HG02938 (cell line): ENCODE data around the gene RPL19.

Experiments used
- ATAC-seq: cut with Tn5 transposase; IDR thresholded peaks from one replicate; pipeline ENCODE4 v1.9.1; 2021; ENCODE audit warnings: mild to moderate bottlenecking, moderate library complexity; ENCODE audit not compliant: unreplicated experiment

Gene RPL19

GRCh38 chr17:39222866-39223834, 23.1 kb downstream of the RPL19 start:
- no peak for ATAC-seq

DNA sequence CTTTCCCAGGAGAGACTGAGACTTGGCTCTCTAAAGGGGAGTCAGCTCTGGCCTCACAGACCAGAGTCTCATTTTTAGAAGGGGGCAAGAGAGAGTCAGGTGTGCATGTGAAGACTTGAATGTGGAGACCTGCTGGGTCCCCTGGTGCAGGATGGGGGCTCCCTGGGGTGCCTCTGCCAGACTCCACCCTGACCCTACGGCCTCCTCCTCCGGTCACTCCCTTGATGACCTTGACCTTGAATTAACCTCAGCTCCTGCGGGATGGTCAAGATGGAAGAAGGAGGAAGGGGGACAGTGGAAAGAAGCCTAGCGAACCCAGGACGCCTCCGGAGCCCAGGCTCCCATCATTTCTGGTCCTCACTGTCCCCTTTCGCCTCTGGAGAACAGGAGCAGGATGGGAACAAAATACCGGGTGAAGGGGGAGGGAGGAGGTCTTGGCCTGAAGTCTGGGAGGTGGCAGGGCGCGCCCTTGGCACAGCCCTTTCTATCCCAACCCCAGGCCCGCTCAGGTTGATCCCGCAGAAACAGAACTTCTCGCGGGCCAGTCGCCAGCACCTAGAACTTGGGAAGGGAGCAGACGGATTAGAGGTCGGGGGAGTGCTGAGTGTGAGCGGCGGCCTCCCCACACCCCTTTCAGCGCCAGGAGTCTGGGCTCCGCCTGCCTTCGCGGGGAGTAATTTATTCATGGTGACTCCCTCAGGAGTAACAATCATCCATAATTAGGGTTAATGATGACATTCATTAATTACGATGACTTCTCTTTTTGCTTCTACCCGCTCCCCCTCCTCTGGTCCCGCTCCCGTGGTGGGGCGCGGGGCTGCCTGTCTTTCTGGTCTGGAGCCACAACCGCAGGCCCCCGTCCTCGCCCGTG, 24.1 kb downstream of the RPL19 start:
- ATAC-seq = no peak

DNA sequence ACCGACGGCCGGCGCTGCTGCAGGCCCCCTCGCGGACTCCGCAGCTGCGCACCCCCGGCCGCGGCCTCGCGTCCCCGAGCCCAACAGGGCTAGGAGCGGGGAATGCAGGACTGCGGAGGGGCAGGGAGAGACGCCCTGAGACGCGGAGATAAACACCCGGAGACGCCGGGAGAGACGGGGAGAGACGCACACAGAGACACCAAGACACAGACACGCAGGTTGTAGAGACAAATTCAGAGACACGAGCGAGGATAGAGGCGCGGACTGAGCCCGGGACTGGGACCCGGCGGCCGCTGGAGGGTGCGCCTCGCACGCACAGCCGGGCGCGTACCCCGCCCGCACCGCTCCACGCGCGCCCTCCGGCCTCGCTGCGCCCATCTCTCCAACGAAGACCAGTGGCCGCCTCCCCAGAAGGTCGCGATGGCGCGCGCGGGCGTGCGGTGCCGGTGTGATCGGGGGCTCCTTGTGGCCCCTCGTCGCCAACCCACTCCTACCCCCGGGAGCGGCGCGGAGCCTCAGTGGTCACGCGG, 24.8 kb downstream of the RPL19 start:
- ATAC-seq = no peak

- no peak for ATAC-seq
Observed at GRCh38 chr17:39225308-39225958, 25.4 kb downstream of the RPL19 start, which contains the start of gene STAC2. TSS of gene STAC2 (minus strand) at chr17:39225945. CDS start at chr17:39225502, 443 bp downstream.

GRCh38 chr17:39225959-39226683, 26.0 kb downstream of the RPL19 start:
- no peak for ATAC-seq

GRCh38 chr17:39227364-39227919, 27.4 kb downstream of the RPL19 start:
- ATAC-seq = no peak

DNA sequence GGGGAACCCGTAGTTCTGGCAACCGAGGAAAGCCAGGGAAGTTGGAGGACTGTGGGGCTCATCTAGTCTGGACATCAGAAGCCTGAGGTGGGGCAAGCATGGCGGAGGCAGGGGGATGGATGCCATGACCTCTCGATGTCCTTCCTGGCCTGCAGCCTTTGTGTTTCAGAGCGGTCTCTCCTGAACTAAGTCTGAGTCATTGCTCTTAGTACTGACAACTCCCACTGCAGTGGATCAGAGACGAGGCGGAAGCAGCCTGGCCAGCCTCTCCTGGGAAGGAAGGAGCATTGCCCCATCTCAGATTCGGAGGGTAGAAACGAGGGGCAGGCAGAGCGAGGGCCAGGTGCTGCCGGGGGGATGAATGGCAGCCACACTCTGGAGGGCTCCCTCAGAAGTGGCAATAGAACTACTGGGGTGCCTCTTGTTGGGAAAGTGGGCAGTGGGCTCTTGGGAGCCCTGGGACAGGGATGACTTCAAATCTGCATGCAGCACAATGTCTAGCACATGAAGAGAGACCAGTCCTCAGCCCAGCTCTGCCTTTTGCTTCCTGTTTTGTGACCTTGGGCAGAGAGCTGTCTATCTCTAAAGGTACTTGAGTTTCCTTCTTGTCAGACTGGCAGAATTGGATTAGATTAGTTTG, 29.3 kb downstream of the RPL19 start:
- no peak for ATAC-seq

DNA sequence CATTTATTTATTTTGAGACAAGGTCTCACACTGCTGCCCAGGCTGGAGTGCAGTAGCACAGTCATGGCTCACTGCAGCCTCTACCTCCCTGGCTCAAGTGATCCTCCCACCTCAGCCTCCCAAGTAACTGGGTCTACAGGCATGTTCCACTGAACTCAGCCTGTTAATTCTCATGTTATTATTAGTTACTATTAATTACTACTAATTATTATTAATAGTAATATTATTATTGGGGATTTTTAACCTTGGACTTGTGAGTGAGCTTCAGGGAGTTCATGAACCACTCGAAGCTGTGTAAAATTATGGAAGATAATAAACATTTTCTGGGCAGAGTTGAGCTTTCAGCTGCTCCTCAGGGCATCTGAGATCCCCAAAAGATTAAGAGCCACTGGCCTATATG, 30.3 kb downstream of the RPL19 start:
- ATAC-seq = no peak

DNA sequence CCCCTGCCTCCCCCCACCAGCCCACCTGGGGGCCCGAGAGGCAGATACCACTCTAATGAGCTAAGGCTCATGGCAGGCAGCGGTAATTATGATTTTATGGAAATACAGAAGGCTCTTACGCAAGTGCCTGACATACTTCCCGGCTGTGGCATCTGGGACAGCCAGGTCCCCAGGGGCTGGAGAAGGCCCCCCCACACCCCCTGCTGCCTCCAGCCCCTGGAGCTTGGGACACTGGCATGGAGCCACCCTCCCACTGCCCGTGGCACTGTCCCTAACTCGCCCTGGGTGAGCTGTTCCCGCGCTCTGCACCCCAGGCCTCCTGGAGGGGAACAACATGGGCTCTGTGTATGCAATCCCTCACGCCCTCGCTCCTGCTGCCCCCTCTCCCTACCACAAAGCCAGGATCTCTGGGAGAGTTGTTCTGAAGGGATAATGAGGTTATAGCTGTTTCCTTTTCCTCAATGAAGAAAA, 31.0 kb downstream of the RPL19 start:
- no peak for ATAC-seq

DNA sequence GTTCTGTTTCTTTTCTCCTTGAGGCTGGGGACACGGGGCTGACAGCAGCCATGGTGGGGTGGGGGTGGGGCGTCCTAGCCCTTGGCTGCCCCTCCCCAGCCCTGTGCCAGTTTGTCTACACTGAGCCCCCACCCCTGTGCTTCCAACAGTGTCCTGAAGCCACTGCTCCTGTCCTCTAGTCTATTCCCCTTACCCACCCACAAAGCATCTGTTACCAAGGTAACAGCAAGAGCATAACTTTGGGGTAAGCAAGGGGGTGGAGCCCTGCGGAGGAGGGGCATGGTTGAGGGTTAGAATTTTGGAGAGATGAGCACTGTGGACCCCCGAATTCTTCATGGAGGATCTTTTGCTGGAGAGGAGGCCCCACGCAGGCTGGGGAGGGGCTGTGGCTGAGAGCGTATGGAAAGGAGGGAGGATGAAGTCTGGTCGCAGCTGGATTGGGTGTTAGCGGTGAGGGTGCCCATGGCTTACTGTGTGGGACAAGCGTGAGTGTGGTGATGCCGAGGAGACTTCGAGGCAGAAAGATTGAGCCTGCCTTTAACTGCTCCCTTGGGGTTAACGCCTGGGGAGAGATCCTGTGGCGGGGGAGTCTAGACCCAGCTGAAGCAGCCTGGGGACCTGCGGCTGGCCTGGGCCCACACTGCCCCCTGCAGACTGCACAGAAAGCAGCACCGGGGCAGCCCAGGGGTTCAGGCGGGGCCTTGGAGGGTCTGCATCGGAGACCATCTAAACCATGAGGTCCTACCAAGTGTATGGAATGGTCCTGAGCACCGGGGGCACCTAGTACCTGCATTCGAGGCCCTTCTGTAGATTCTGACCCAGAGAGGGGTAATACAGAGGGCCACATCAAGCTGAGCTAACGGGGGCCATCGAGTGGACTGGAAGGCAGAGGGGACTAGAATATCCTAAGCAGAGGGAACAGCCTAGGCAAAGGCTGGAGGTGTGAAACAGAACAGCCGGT, 31.8 kb downstream of the RPL19 start:
- ATAC-seq = no peak

GRCh38 chr17:39235555-39236449, 35.7 kb downstream of the RPL19 start:
- ATAC-seq = no peak

- no peak for ATAC-seq
Observed at GRCh38 chr17:39236450-39236927, 36.4 kb downstream of the RPL19 start.

DNA sequence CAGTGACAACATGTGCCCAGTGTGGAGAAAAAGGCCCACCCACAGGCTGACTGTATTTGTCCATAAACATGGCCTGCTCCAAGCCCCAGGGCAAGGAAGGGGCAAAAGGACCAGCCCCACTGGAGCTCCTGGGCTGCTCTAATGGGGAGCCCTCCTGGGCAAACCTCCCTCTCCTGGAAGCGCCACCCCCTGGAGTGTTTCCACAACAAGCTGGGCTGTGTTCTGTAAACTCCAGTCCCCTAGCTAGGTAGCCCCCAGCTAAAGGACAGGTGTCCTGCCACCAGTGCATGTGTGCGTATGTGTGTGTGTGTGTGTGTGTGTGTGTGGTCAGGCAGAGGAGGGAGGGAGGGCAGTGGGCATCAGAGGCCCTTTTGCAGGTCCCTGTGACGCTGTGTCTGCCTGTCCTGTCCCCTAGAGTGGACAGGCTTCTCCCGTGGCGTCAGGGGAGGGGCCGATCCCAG, 36.9 kb downstream of the RPL19 start:
- no peak for ATAC-seq

GRCh38 chr17:39237586-39237985, 37.5 kb downstream of the RPL19 start:
- ATAC-seq = no peak

GRCh38 chr17:39238311-39238972, 38.4 kb downstream of the RPL19 start:
- ATAC-seq = no peak

GRCh38 chr17:39239640-39240314, 39.7 kb downstream of the RPL19 start:
- ATAC-seq = no peak
